Parathyroid adenoma (tissue), 2 donors: ENCODE results near the gene CA5A.
A peak's percentile ranks its signal among the peaks of the same experiment; 100 is the strongest.

Experiments used
- H2AFZ ChIP-seq: fragments of 300-600 bp; sonication (generic); one replicate; pipeline ENCODE4 v1.7.0; 2017; ENCODE audit warnings: antibody characterized with exemption, mild to moderate bottlenecking
- H3K27ac ChIP-seq: fragments of 300-600 bp; sonication (generic); one replicate; pipeline ENCODE4 v1.7.0; 2017
- H3K27me3 ChIP-seq: fragments of 300-600 bp; sonication (generic); one replicate; pipeline ENCODE4 v1.7.0; 2017; ENCODE audit warnings: low read length; ENCODE audit not compliant: control insufficient read depth, insufficient read depth
- H3K36me3 ChIP-seq: fragments of 300-600 bp; sonication (generic); one replicate; pipeline ENCODE4 v1.7.0; 2017; ENCODE audit warnings: low read length; ENCODE audit not compliant: control insufficient read depth, insufficient read depth
- H3K4me1 ChIP-seq: fragments of 300-600 bp; sonication (generic); one replicate; pipeline ENCODE4 v1.7.0; 2017; ENCODE audit warnings: control low read depth
- H3K4me2 ChIP-seq: fragments of 300-600 bp; sonication (generic); one replicate; pipeline ENCODE4 v1.7.0; 2017; ENCODE audit warnings: low read length
- H3K4me3 ChIP-seq: fragments of 300-600 bp; sonication (generic); one replicate; pipeline ENCODE4 v1.7.0; 2017; ENCODE audit warnings: low read depth, low read length
- H3K79me2 ChIP-seq: fragments of 300-600 bp; sonication (generic); one replicate; pipeline ENCODE4 v1.7.0; 2017; ENCODE audit warnings: control low read depth
- H3K9ac ChIP-seq: fragments of 300-600 bp; sonication (generic); one replicate; pipeline ENCODE4 v1.7.0; 2017; ENCODE audit warnings: mild to moderate bottlenecking
- H3K9me3 ChIP-seq: fragments of 300-600 bp; sonication (generic); one replicate; pipeline ENCODE4 v1.7.0; 2017; ENCODE audit warnings: low read length; ENCODE audit not compliant: control insufficient read depth
- CTCF ChIP-seq: fragments of 300-600 bp; sonication (generic); IDR thresholded peaks from one replicate; pipeline ENCODE4 v1.7.0; 2017; ENCODE audit warnings: antibody characterized with exemption, mild to moderate bottlenecking
- donor health status: primary hyperparathyroidism.

CA5A gene

GRCh38 chr16:87927195-87927562 is 9.2 kb downstream of the CA5A start:
- Histone ChIP-seq H3K27me3 (no peaks in the 10 kb centered on the region), H2AFZ (no peak overlapping the region), H3K9me3 (no peaks in the 10 kb centered on the region), H3K4me3 (no peak overlapping the region), H3K4me2 (no peak overlapping the region), H3K4me1 (peaks cover 13% of the 10 kb centered on the region), H3K36me3 (no peaks in the 10 kb centered on the region), H3K27ac (no peak overlapping the region), H3K79me2 (no peaks in the 10 kb centered on the region), H3K9ac (no peak overlapping the region)
- TF ChIP-seq CTCF: no peak

GRCh38 chr16:87926246-87927194 is 9.8 kb downstream of the CA5A start:
- H3K79me2 ChIP-seq: no peaks in the 10 kb centered on the region
- H3K36me3 ChIP-seq: no peaks in the 10 kb centered on the region
- peaks cover 13% of the 10 kb centered on the region for H3K4me1 ChIP-seq
- H2AFZ ChIP-seq: no peak overlapping the region
- no peak overlapping the region for H3K9ac ChIP-seq
- H3K4me3 ChIP-seq: no peak overlapping the region
- no peak overlapping the region for H3K4me2 ChIP-seq
- H3K9me3 ChIP-seq: no peaks in the 10 kb centered on the region
- no peaks in the 10 kb centered on the region for H3K27me3 ChIP-seq
- no peak overlapping the region for H3K27ac ChIP-seq
- no peak for TF ChIP-seq CTCF

GRCh38 chr16:87924811-87925670 is 11.3 kb downstream of the CA5A start:
- Histone ChIP-seq H3K36me3 (no peaks in the 10 kb centered on the region), H2AFZ (peak overlapping the region; percentile 48), H3K27me3 (no peaks in the 10 kb centered on the region), H3K4me1 (peaks cover 13% of the 10 kb centered on the region), H3K4me2 (no peak overlapping the region), H3K9me3 (no peaks in the 10 kb centered on the region), H3K27ac (no peak overlapping the region), H3K4me3 (no peak overlapping the region), H3K79me2 (no peaks in the 10 kb centered on the region), H3K9ac (no peak overlapping the region)
- peak; percentile 14 for TF ChIP-seq CTCF

- H3K4me1 ChIP-seq: peaks cover 13% of the 10 kb centered on the region
These were observed 12.1 kb downstream of the CA5A start for GRCh38 chr16:87924041-87924810.

More at GRCh38 chr16:87924041-87924810, 12.1 kb downstream of the CA5A start:
- Histone ChIP-seq H3K36me3 (no peaks in the 10 kb centered on the region), H3K27me3 (no peaks in the 10 kb centered on the region), H3K9ac (no peak overlapping the region), H3K4me3 (no peak overlapping the region), H3K27ac (no peak overlapping the region), H2AFZ (no peak overlapping the region), H3K79me2 (no peaks in the 10 kb centered on the region), H3K9me3 (no peaks in the 10 kb centered on the region), H3K4me2 (no peak overlapping the region)
- no peak for TF ChIP-seq CTCF
